SH-SY5Y (cell line): ENCODE measurements around the gene FAM168A.

Experiments
- GATA2 ChIP-seq: IDR thresholded peaks from 2 replicates; pipeline ENCODE4 v1.6.1; 2011; ENCODE audit warnings: mild to moderate bottlenecking, low read depth, low read length
- GATA3 ChIP-seq: IDR thresholded peaks from 2 replicates; pipeline ENCODE4 v1.6.1; 2011; ENCODE audit warnings: low read depth, mild to moderate bottlenecking, low read length, moderate library complexity

Gene FAM168A

DNA sequence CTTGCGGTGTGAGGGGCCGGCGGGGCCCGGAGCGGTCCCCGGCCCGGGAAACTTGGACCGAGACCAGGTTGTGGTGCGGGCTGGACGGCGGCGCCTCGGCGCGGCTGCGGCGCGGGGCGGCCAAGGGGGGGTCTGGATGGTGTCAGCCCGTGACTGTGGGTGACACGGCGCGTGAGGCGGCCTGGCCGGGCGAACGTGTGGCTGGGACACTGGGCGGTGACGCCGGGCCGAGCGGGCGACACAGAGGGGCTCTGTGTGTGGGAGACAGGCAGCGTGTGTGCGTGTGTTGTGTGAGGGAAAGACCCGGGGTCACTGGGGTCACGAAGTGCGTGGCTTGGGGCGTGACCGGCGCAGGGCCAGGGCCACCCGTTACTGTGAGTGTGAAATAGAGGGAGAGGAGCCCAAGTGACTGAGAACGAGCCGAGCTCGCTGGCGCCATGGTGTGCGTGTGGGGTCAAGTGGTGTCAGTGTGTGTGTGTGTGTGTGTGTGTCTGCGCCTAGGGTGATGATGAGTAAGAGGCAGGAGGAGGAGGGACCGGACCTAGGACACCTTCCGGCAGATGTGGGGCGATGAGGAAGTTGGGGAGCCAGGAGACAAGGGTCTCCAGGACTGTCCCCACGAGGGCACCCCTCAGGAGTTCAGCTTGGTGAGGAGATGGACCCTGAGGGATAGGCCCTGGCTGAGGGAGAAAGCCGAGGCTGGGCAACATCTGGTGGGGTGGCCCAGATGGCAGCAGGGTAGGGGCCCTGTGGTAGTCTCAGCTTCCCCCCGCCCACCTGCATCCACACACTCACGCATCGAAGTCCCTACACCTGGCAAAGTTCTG, 220.9 kb downstream of the FAM168A start:
- TF ChIP-seq GATA3 (no peak), GATA2 (no peak)

- TF ChIP-seq GATA2 (no peak), GATA3 (no peak)
These were observed 221.6 kb downstream of the FAM168A start, which contains the start of gene RELT for GRCh38 chr11:73376160-73376802. TSS of gene RELT (plus strand) at chr11:73376399. CDS start at chr11:73389137, 12,738 bp downstream.

DNA sequence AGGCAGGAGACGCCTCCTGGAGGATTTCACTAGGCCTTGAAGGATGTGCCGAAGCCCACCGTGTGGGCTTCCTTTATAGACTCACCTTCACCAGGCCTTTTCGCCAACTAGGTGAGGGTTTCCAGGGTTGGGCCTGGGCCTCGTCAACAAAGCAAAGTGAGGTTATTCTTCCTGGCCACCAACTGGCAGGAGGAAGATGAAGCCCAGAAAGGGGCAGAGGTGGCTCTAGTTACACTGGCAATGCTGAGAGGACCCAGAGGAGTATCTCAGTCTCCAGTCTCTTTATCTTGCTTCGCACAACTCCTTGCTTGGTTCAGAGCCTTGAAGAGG, 222.1 kb downstream of the FAM168A start:
- TF ChIP-seq GATA2 (no peak), GATA3 (no peak)

DNA sequence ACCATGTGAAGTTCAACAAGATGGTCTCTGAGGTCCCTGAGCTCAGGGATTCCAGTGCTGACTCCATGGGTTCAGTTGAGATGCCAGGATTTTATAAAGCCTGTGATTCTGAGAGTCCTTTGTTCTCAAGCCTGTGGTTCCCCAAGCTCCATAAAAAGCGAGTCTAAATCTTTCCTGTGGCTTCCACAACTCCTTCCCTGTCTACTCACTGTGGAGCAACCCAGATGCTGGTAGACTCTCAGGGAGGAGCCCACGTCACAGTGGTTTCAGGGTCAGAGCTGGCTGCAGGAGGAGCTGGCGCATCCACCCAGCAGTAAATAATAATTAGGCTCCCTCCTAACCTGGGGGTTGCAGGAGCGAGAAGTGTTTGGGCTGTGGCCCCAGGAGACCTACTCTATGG, 223.8 kb downstream of the FAM168A start:
- TF ChIP-seq GATA2 (no peak), GATA3 (no peak)

DNA sequence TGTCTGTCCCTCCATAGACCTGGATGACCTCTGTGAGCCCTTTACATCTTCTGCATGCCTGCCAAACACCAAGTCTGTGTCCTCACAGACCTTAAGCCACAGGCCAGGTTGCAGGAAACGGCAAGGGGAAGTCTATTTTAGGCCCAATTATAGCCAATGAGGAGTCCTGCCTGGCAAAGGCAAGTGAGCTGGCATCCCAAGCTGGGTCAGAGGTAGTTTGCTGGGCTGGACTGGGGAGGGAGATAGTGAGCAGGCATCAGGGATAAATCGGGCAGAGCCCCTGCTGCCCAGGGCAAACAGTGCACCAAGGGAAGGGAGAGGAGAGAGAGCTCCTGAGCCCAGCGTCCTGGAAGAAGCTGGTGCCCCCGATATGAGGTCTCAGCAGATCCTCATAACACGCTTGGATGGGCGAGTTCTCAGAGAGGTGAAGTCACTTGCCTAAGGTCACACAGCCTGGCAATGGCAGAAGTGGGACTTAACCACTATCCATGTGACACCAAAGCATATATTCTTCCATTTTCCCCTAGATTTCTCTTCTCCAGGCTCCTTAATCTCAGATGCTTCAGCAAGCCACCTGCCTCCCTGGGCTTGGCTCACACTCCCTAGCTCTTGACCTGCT, 225.4 kb downstream of the FAM168A start:
- TF ChIP-seq GATA3 (no peak), GATA2 (no peak)

DNA sequence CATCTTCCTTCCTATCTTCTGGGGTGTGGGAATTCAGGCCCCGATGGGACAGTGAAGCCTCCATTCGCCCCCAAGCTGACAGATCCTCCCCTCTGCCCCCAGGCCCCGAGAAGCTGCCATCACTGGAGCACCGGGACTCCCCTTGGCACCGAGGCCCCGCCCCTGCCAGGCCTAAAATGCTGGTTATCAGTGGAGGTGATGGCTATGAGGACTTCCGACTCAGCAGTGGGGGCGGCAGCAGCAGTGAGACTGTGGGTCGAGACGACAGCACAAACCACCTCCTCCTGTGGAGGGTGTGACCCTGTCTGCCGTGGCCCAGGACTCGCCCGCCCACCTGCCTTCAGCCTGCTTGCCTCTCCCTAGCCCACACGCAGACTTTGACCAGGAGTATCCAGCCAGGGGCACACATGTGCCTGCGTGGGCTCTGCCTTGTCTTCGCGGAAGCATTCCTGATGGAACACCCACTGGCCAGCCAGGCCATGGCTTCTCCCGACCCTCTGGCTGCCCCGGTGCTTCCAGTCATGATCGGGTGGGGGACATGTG, 230.4 kb downstream of the FAM168A start:
- TF ChIP-seq GATA3 (no peak), GATA2 (no peak)

DNA sequence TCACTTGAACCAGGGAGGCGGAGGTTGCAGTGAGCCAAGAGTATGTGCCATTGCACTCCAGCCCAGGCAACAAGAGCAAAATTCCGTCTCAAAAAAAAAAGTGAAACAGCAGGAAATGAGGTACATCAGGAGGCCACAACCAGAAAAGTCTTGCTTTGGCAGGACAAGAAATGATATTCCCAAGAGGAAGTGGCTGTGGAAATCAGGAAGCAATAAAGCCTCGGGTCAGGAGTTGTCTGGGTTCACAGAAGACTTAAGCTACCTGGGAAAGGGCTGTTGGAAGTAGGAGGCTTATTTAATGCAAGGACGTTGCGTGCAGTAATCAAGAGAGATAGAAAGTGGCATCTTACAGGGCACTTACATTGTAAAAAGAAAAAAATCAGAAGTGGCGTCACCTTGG, 231.0 kb downstream of the FAM168A start:
- TF ChIP-seq GATA2 (no peak), GATA3 (no peak)

GRCh38 chr11:73366265-73366610, 231.7 kb downstream of the FAM168A start:
- no peak for TF ChIP-seq GATA2
- no peak for TF ChIP-seq GATA3

DNA sequence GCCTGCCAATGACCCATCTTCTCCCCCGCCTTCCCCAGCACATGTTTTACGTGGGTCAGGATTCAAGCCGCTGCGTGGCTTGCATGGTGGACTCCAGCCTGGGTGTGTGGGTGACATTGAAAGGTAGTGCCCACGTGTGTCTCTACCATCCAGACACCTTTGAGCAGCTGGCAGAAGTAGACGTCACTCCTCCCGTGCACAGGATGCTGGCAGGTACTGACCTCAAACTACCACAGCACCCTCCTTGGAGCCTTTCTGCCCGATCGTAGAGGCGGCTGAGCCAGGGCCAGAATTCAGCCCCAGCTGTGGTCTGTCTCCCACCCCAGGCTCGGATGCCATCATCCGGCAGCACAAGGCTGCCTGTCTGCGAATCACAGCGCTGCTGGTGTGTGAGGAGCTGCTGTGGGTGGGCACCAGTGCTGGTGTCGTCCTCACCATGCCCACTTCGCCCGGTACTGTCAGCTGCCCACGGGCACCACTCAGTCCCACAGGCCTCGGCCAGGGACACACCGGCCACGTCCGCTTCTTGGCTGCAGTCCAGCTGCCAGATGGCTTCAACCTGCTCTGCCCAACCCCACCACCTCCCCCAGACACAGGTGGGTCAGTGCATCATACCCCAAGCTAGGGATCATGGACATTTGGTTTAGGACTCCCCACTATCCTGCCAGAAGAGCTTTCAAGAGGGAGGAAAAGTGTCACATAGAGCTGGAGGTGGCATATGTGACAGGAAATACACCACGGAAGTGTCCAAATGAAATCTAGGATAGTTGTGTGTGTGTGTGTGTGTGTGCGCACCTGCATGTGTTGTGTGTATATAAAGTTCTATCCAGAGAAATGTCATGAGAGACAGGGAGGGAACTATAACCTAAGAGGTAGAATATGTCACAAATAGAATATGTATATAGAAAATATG, 232.3 kb downstream of the FAM168A start:
- TF ChIP-seq GATA2 (no peak), GATA3 (no peak)

DNA sequence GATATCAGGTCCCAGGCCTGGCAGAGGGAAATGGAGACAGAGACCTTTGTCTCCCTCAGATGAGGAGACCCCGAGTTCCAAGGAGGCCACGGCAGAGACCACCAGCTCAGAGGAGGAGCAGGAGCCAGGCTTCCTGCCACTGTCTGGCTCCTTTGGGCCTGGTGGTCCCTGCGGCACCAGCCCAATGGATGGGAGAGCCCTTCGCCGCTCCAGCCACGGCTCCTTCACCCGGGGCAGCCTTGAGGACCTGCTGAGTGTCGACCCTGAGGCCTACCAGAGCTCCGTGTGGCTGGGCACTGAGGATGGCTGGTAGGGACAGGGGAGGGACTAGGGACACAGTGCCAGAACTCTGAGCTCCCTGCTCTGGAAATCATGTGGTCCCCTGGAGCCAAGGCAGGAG, 234.8 kb downstream of the FAM168A start:
- TF ChIP-seq GATA3: no peak
- no peak for TF ChIP-seq GATA2

DNA sequence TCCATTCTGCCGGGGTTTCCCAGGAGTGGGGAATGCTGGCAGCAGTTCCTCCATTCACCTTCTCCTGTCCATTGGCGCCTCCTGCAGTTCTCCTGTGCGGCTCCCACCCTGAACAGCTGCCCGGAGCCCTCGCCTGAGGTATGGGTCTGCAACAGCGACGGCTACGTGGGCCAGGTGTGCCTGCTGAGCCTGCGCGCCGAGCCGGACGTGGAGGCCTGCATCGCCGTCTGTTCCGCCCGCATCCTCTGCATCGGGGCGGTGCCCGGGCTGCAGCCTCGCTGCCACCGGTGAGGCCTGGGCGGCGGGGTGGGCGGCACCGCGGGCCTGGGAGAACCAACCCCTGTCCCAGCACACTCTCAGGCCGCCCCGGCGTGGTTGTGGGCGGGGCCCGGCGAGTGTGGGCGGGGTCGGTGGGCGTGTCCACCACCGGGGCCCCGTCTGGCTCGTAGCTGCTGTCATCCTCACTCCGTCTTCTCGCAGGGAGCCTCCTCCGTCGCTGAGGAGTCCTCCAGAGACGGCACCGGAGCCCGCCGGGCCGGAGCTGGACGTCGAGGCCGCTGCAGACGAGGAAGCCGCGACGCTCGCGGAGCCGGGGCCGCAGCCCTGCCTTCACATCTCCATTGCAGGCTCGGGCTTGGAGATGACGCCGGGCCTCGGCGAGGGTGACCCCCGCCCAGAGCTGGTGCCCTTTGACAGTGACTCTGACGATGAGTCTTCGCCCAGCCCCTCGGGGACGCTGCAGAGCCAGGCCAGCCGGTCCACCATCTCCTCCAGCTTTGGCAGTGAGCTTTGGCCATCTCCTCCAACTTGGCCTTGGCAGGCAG, 235.7 kb downstream of the FAM168A start:
- TF ChIP-seq GATA3: no peak
- TF ChIP-seq GATA2: no peak

DNA sequence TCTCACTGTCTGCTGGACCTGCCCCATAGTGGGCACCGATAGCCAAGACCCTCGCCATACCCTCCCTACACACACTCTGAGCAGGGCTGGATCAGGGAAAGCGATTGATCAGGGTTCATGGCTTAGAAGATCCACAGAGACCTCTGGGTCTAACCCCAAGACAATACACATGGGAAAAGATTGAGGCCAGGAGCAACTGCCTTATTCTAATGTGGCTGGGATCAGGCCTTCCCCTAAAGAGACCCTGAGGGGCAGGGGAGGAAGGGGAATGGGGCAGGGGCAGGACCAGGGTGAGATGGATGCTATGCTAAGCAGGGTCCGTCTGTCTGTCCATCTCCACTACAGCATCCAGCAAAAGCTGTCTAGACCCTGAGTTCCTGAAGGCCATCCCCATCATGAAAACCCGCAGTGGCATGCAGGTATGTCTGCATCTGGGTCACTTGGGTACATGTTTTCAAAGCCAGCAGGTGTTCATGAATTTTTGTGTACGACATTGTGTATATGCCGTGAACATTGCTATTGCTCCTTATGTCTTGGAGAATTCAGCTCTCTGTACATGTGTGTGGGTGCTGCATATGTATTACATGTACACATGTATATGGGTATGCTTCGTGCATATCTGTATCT, 237.1 kb downstream of the FAM168A start:
- TF ChIP-seq GATA2 (no peak), GATA3 (no peak)
